DND-41 (cell line): ENCODE results near the gene ZMIZ1.

Source experiments
- ATAC-seq: fragments of 200-7000 bp; cut with Tn5 transposase; 3 replicates; pipeline ENCODE4 v1.9.1; 2021; ENCODE audit warnings: low read depth; ENCODE audit not compliant: insufficient read depth
- DNase-seq: peaks from one replicate; pipeline ENCODE4 v3.0.0-alpha.2; 2020
- H2AFZ ChIP-seq: 2 replicates; pipeline ENCODE4 v1.6.0; 2012; ENCODE audit warnings: low read depth, low read length
- H3K27ac ChIP-seq: 2 replicates; pipeline ENCODE4 v1.5.1; 2012; ENCODE audit warnings: low read length, inconsistent platforms
- H3K27me3 ChIP-seq: fragments of 200-600 bp; sonication (generic); 2 replicates; pipeline ENCODE4 v1.6.0; 2012; ENCODE audit warnings: low read length, mild to moderate bottlenecking, inconsistent platforms; ENCODE audit not compliant: insufficient read depth, poor library complexity
- H3K36me3 ChIP-seq: 2 replicates; pipeline ENCODE4 v1.5.1; 2012; ENCODE audit warnings: low read length, inconsistent platforms; ENCODE audit not compliant: insufficient read depth
- H3K4me1 ChIP-seq: 2 replicates; pipeline ENCODE4 v1.5.1; 2012; ENCODE audit warnings: mild to moderate bottlenecking, low read length; ENCODE audit not compliant: insufficient read depth
- H3K4me2 ChIP-seq: 2 replicates; pipeline ENCODE4 v1.6.0; 2012; ENCODE audit warnings: mild to moderate bottlenecking, moderate library complexity, low read length, inconsistent platforms; ENCODE audit not compliant: insufficient read depth
- H3K4me3 ChIP-seq, 2 experiments: fragments of 200-600 bp in 1 of 2; shearing (Covaris generic) in 1 of 2; 2 replicates each; pipeline ENCODE4 v1.5.1; 2012 to 2016; ENCODE audit warnings: inconsistent platforms in 2 of 2, low read length in 2 of 2, mild to moderate bottlenecking in 2 of 2, low read depth in 1 of 2, moderate library complexity in 1 of 2
- H3K79me2 ChIP-seq: 2 replicates; pipeline ENCODE4 v1.6.0; 2012; ENCODE audit warnings: low read length, inconsistent platforms; ENCODE audit not compliant: insufficient read depth
- H3K9ac ChIP-seq: 2 replicates; pipeline ENCODE4 v1.6.0; 2012; ENCODE audit warnings: low read depth, mild to moderate bottlenecking, inconsistent platforms, low read length, moderate library complexity
- H3K9me3 ChIP-seq: 2 replicates; pipeline ENCODE4 v1.5.1; 2012; ENCODE audit warnings: low read length, moderate library complexity, mild to moderate bottlenecking, inconsistent platforms; ENCODE audit not compliant: insufficient read depth, severe bottlenecking
- H4K20me1 ChIP-seq: 2 replicates; pipeline ENCODE4 v1.6.0; 2012; ENCODE audit warnings: low read length; ENCODE audit not compliant: insufficient read depth
- CTCF ChIP-seq: IDR thresholded peaks from 2 replicates; pipeline ENCODE4 v1.5.1; 2012; ENCODE audit warnings: borderline replicate concordance, low read length, moderate library complexity, mild to moderate bottlenecking; ENCODE audit not compliant: poor library complexity, severe bottlenecking; ENCODE audit errors: extremely low read depth
- EZH2 ChIP-seq: IDR thresholded peaks from 3 replicates; pipeline ENCODE4 v1.6.1; 2012; ENCODE audit warnings: borderline replicate concordance, low read depth, mild to moderate bottlenecking, moderate library complexity, low read length, inconsistent platforms; ENCODE audit not compliant: severe bottlenecking

ZMIZ1 gene

GRCh38 chr10:79348640-79348988, 279.8 kb downstream of the ZMIZ1 start:
- H2AFZ ChIP-seq, result no peak overlapping the region
- H3K36me3 ChIP-seq, result peaks cover 55% of the 10 kb centered on the region
- TF ChIP-seq CTCF, result no peak
- no peak for TF ChIP-seq EZH2

DNA sequence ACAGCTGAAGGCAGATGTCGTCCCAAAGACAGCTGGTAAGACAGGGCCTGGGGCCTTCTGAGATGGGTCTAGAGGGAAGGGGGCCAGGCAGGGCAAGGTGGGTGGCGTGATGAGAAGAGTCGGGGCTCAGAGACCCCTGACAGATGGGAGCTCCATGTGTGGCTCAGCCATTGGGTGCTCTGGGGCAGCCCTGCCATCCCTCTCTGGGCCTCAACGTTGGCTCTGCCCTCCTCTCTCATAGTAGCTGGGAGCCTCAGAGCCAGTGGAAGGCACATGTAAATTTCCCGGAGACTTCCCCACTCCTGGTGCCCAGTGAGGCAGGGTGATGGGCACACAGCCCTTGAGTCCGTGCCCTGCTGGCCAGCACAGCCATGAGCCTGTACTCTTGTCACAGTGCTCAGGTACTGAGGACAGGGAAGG, 280.3 kb downstream of the ZMIZ1 start:
- Histone ChIP-seq H3K4me3 (peak overlapping the region in 1 of 2 experiments; percentile 81; a peak in 3 of 4 replicates), H4K20me1 (peaks cover 67% of the 10 kb centered on the region), H3K27ac (peak overlapping the region; percentile 95), H3K9me3 (no peaks in the 10 kb centered on the region), H3K4me2 (peak overlapping the region; percentile 85), H3K4me1 (peaks cover 42% of the 10 kb centered on the region), H3K9ac (peak overlapping the region; percentile 99), H3K79me2 (peaks cover 38% of the 10 kb centered on the region), H2AFZ (no peak overlapping the region), H3K27me3 (no peaks in the 10 kb centered on the region), H3K36me3 (peaks cover 59% of the 10 kb centered on the region)
- no peak for DNase-seq
- TF ChIP-seq EZH2 (no peak), CTCF (no peak)
- no peak for ATAC-seq

More at GRCh38 chr10:79348640-79348988, 279.8 kb downstream of the ZMIZ1 start:
- peak overlapping the region; percentile 74 to 81; a peak in 3 of 4 replicates for H3K4me3 ChIP-seq
- H3K4me1 ChIP-seq, result peaks cover 42% of the 10 kb centered on the region
- no peaks in the 10 kb centered on the region for H3K27me3 ChIP-seq
- no peak for ATAC-seq
- H3K9me3 ChIP-seq, result no peaks in the 10 kb centered on the region
- H3K4me2 ChIP-seq, result peak overlapping the region; percentile 85
- H3K27ac ChIP-seq, result peak overlapping the region; percentile 95
- DNase-seq, result no peak
- H3K79me2 ChIP-seq, result peaks cover 38% of the 10 kb centered on the region
- peaks cover 62% of the 10 kb centered on the region for H4K20me1 ChIP-seq
- peak overlapping the region; percentile 99 for H3K9ac ChIP-seq

GRCh38 chr10:79349766-79350406, 281.1 kb downstream of the ZMIZ1 start:
- Histone ChIP-seq H3K27ac (no peak overlapping the region), H3K4me2 (peak overlapping the region; percentile 85), H3K27me3 (no peaks in the 10 kb centered on the region), H3K79me2 (peaks cover 38% of the 10 kb centered on the region), H4K20me1 (peaks cover 70% of the 10 kb centered on the region), H3K9ac (peak overlapping the region; percentile 99; the same call in 1 of the 2 replicates), H2AFZ (no peak overlapping the region), H3K4me1 (peaks cover 42% of the 10 kb centered on the region), H3K9me3 (no peaks in the 10 kb centered on the region), H3K4me3 (peak overlapping the region in 1 of 2 experiments; percentile 81; a peak in 1 of 4 replicates), H3K36me3 (peaks cover 67% of the 10 kb centered on the region)
- ATAC-seq (no peak), DNase-seq (no peak)
- TF ChIP-seq CTCF (no peak), EZH2 (no peak)
